Lower leg skin (tissue), 4 donors: ENCODE data around the gene DEFB108B. TPM values are rescaled to one million over a fixed set of nuclear protein-coding genes. Genes with fewer than 3 reads are reported as not detected.
"Not testable (repeated sequence)": the region's sequence is repeated elsewhere in the genome, so short reads cannot be mapped to it uniquely, and the experiment has no call there.

Experiments
- DNase-seq, 2 donors: peaks; one replicate each; pipeline ENCODE4 v3.0.0-alpha.2; 2019; ENCODE audit warnings: low spot score in 2 of 2
- H3K4me3 ChIP-seq: fragments of 200-600 bp; sonication (generic); 2 replicates; pipeline ENCODE4 v1.5.1; 2017; ENCODE audit warnings: mild to moderate bottlenecking, low read depth; ENCODE audit not compliant: poor library complexity, severe bottlenecking
- CTCF ChIP-seq, 3 donors: fragments of 450-650 bp; IDR thresholded peaks; one replicate each; pipeline ENCODE4 v1.5.1; 2016; ENCODE audit warnings: antibody characterized with exemption in 3 of 3, mild to moderate bottlenecking in 3 of 3, moderate library complexity in 2 of 3
- WGBS, 2 donors: methylation state at CpG; one replicate each; pipeline ENCODE4 v1.1.5; 2018; 5-methylcytosine and 5-hydroxymethylcytosine counted together
- intact Hi-C: fragments of 100-400 bp; cut with DNase I; formaldehyde crosslinking; loops from one replicate; pipeline ENCODE4 v1.15.0; 2023; ENCODE audit warnings: low total_unique reads
- total RNA-seq, 4 donors: library from RNA; depleted of rRNA; stranded (reverse); fragments of >200 nt; gene quantifications; one replicate each; pipeline ENCODE4 v1.1.0, GENCODE V29; 2016

The DEFB108B gene
- total RNA-seq, 4 donors from 2014 or later = not detected

DNA sequence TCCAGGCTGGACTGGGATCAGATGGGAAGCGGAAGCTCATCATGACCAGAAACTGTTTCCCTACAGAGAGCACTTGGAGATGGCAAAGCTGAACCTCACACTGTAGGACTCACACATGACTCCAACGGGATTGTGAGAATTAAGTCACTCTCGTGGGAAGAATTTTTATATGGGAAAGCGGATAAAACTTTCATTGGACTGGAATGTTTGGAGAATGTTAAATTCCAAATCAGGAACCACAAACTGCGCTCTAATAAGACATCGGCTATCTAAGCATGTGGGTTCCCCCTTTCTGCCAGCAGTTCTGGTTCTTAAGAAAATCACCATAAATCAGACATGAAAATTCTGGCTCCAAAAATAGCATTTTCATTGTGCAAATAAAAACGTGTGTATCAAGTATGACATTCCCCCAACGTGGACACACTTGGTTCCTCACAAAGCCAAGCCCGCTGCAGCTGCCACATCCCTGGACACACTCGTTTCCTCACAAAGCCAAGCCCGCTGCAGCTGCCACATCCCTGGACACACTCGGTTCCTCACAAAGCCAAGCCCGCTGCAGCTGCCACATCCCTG, 33.4 kb upstream of the DEFB108B start:
- DNase-seq, H3K4me3 ChIP-seq, intact Hi-C loops: not testable (repeated sequence)
- 84% methylated on average over 13 of the region's 13 CpGs for WGBS, 2 donors

GRCh38 chr11:71800335-71800953, 32.6 kb upstream of the DEFB108B start:
- H3K4me3 ChIP-seq, intact Hi-C loops: not testable (repeated sequence)
- 53 to 61% methylated on average over 13 of the region's 13 CpGs for WGBS, 2 donors
- DNase-seq = peak in 1 of 2 donors; percentile 93

- H3K4me3 ChIP-seq, DNase-seq, intact Hi-C loops: not testable (repeated sequence)
- 95 to 100% methylated on average over 2 of the region's 2 CpGs for WGBS, 2 donors
These were observed 32.0 kb upstream of the DEFB108B start for GRCh38 chr11:71801026-71801425.

DNA sequence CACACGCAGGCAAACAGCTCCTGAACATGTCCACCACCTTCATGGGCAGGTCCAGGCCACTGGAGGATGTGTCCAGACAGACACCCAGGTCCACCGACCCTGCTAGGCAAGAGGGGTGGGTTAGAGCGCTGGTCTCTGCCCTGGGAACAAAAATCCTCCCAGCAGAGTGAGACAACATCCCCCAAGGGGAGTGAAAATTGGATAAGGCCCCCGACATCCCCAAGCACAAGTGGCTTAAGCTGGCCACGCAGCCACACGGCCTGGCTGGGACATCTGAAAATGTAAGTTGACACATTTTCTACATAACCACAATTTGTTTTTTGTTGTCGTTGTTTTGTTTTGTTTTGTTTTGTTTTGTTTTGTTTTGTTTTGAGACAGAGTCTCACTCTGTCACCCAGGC, 30.1 kb upstream of the DEFB108B start:
- WGBS, 2 donors = 79 to 82% methylated on average over 5 to 7 of the region's 7 CpGs
- peak in 1 of 2 donors; percentile 60 for DNase-seq
- H3K4me3 ChIP-seq, intact Hi-C loops: not testable (repeated sequence)

DNA sequence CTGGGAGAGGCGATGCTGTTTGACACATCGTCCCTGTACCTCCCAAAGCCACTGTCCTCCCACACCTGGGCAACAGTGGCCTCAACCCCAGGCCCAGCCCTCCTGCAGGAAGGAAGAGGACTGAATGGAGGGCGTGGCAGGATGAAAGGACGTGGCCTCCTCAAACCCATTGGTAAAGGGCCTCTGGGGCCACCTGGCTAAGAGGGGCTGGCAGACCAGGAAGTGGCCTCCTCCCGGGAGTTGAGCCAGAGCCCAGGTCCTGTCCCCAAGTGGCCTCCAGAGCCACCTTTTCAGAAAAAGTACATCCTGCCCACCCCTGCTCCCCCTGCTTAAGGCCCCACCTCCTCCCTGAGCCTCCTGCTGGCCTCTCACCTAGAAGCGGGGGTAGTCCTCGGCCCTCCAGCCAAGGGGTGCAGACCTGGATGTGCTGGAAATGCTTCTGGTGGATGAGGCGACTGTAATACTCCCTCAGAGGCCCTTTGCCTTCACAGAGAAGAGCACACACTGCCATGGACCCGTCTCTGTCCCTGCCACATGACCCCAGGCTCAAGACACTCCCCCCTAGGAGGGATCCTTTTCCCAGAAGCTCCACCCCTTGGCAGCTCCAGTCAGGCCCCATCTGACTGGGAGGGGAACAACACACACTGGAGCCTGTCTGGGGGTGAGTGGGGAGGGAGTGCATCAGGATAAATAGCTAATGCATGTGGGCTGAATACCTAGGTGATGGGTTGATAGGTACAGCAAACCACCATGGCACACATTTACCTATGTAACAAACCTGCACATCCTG, 28.6 kb upstream of the DEFB108B start:
- intact Hi-C loops, DNase-seq: not testable (repeated sequence)
- WGBS, 2 donors = 82 to 93% methylated on average over 8 to 9 of the region's 9 CpGs

DNA sequence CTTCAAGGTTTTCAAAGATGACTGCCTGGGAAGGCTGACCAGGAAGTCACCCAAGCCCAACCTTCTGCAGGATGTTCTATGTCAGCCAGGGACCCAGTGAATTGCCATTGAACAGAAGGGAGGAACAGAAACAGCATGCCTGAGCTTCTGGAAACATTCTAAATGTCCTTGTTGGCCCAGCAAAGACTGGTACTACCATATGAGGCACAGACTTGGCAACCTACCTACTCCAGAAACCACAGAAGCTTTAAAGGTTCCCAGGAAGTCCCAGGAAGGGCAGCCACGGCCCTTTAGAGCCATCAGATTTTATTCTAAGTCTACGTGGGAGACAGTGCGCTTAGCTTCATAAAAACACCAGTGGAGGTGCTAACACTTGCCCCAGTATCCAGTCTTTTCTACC, 20.5 kb upstream of the DEFB108B start:
- DNase-seq, H3K4me3 ChIP-seq, intact Hi-C loops: not testable (repeated sequence)
- WGBS, 2 donors = 56 to 80% methylated on average over 3 of the region's 3 CpGs

More for the DNA sequence above, 28.6 kb upstream of the DEFB108B start:
- not testable (repeated sequence) for H3K4me3 ChIP-seq

- intact Hi-C loops = not testable (repeated sequence)
- DNase-seq = peak; percentile 68 to 95
- 7 to 9% methylated on average over 20 to 33 of the region's 46 CpGs for WGBS, 2 donors
- H3K4me3 ChIP-seq = peak overlapping the region; percentile 32
- TF ChIP-seq CTCF (IDR thresholded peaks at IDR 0.05) = peak in 1 of 3 donors; percentile 32
These were observed 19.3 kb upstream of the DEFB108B start for GRCh38 chr11:71813481-71814355.

- 36 to 38% methylated on average over 1 of the region's 1 CpG for WGBS, 2 donors
- DNase-seq, intact Hi-C loops, H3K4me3 ChIP-seq: not testable (repeated sequence)
These were observed 11.5 kb upstream of the DEFB108B start for GRCh38 chr11:71821539-71821938.

GRCh38 chr11:71829247-71829646, 3.8 kb upstream of the DEFB108B start:
- intact Hi-C loops, H3K4me3 ChIP-seq, DNase-seq: not testable (repeated sequence)
- WGBS, 2 donors = 96 to 99% methylated on average over 3 of the region's 3 CpGs

- intact Hi-C loops, H3K4me3 ChIP-seq, DNase-seq: not testable (repeated sequence)
- 81 to 85% methylated on average over 3 of the region's 3 CpGs for WGBS, 2 donors
These were observed 3.3 kb upstream of the DEFB108B start for GRCh38 chr11:71829686-71830085.

- H3K4me3 ChIP-seq, intact Hi-C loops, DNase-seq: not testable (repeated sequence)
- WGBS, 2 donors = 52 to 62% methylated on average over 6 of the region's 6 CpGs
These were observed 9.7 kb downstream of the DEFB108B start for GRCh38 chr11:71842720-71843119.

DNA sequence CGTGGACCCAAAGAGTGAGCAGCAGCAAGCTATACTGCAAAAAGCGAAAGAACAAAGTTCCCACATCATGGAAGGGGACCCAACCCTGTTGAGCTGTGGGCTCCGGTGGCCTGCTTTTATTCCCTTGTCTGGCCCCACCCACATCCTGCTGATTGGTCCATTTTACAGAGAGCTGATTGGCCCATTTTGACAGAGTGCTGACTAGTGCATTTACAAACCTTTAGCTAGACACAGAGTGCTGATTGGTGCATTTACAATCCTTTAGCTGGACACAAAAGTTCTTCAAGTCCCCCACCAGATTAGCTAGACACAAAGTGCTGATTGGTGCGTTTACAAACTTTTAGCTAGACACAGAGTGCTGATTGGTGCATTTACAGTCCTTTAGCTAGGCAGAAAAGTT, 10.4 kb downstream of the DEFB108B start:
- 91 to 92% methylated on average over 4 of the region's 4 CpGs for WGBS, 2 donors
- DNase-seq, H3K4me3 ChIP-seq, intact Hi-C loops: not testable (repeated sequence)
